ENCODE data around the gene CBLB.

CBLB gene

DNA sequence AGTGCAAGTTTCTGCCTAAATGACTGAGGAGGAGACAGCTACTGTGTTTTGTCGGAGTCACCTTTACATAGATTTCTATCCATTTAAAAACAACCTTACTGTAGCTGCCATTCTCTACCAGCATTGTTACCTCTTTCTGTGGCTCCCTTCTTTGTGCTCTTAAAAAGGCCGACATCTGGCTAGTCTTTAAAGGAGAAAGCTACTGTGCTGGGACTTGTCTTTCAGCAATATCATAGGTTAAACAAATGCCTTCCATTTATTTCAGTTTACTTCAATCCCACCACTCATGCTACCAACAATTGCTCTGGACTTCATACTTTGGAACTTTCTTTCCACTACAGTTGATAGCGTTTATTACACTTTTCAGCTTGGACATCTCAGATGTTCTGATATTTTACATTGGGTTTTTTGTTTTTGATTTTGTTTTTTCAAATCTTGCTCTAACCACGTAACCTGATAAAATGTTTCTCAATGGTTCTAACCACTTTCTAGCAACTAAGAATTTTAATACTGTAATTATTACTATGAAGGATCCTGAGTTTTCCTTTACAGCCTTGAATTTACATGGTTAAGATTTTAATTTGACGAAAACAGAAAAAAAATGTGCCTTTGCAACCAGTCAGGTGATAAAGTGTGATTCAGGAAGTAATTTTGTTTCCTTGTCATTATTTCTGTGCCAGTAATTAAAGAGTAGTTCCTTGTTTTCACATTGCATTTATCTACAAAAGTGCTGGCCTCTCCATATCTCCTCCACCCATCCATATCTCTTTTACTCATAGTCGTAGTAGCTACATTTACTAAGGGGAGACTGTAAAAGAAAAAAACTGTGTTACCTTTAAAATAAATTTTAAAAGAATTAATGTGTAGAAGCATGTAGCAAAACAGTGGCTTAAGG lies 1.3 kb upstream of the CBLB start:
- DNase-seq (ENCODE audit: low read depth) = no peak

DNA sequence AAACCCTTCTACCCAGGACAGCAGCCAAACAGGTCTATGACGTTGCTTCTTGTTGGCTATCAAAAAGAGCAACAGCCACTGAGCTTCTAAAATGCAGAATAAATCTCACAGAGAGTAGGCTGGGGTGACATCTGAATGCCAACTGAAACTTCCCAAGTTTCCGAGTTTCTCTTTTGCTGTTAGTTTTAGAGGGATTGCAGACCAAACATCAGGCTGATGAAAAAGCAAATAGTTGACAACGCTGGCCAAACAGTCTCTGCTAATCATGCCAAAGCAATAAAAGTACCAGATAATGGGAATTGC lies 670 bp upstream of the CBLB start:
- no peak for DNase-seq (ENCODE audit: low read depth)

DNA sequence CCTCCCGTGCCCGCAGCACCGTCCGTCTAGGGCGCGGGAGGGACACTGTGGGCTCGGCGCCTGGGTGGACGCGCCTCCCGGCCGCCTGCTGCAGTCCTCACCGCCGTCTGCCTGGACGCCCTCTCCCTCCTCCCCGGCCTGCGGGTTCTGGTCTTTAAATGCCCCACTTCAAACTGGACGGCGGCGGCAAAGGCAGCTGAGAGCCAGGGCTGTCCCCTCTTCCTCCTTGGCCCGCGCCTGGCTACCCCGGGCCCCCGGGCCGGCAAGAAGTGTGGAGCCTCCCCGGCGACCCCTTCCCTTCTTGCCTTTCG lies 426 bp downstream of the CBLB start:
- DNase-seq (ENCODE audit: low read depth) = peak; percentile 31

DNA sequence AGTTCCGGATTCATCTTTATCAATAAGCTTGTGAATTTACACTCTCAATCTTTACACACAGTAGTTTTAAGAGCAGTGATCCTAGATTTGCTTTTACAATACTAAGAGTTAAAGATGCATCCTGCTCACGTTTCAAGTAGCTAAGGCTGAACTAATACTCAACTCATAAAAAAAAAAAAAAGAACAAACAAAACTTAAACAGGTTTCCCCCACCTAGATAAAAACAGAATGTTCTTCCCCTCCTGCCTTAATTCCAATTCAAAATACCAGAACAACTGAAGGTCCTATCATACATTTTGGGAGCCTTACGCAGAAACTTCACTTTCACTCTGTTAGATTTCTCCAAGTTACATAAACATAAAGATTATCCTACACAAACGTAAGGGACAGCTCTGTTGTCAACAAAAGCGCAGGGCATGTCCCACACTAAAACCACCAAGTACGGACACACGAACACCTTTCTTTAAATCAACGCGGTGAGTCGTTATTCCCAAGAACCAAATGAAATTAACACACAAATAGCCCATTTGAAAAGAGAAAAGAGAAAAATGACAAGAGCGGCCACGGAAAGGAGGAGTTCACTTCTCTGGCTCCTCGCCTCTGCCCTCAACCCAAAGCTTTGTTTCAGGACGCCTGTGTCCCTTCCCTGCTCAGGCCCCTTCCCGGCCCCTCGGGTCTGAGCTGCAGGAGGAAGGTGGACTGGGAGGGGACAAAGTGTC lies 941 bp downstream of the CBLB start:
- no peak for DNase-seq (ENCODE audit: low read depth)

DNA sequence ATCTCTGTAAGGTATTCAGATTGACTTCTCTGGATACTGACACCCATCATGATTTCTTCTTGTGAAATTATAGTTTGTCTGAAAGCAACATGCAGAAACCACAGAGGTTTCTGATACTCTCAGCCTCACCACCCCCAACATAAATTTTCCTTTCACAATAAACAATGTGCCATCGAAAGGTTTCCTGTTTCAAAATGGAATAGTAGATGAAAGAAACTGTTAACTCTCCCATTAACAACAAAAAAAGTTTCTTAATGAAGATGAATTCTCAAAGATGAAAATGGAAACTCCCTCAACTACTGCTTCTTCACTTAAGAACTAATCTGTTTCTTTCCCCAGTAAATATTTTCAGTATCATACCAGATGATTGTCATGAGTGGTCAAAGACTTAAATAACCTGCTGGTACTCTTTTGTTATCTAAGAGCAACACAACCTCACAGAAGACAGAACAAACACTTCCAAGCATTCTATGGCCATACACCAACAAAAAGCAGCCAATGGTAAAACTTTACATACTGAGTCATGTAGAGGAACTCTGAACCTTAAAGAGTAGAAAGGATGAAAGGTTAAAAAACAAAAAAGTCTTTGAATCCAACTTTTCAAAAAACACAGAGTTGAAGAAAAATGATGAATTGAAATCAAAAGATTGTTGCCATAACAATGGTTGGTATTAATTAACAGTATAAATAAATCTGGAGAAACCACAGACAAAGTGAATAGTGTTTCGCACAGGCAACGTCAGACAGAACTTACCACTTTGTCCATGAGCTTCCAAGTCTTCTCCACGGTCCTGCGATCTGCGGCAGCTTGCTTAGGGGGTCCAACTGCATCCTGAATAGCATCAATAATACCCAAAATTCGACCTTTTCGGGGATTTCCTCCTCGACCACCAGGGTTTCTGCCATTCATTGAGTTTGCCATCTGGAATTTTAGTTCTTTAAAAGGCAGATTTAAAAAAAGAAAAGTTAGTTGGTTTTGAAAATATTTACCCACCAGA lies 1.9 kb downstream of the CBLB start:
- DNase-seq (ENCODE audit: low read depth) = no peak

DNA sequence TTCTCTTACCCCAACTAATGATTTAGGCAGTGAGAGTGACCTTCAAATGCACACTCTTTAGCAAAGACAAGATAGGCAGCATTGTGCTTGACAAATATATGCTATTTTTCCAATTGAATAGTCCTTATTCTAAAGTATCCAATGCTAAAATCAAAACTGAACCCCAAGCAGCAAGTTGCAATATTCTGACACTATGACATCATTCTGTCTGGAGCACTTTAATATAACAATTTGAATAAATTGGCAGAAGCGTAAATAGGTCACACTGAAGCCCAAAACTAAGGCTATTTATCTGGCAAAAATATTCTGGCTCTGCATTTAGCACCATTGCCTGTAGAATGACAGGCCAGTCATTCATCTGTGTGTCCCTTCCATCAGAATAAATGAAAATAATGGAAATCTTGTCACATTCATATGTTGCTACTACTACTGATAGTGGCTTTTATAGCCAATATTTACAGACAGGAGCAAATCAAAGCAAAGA lies 2.9 kb downstream of the CBLB start:
- no peak for DNase-seq (ENCODE audit: low read depth)

DNA sequence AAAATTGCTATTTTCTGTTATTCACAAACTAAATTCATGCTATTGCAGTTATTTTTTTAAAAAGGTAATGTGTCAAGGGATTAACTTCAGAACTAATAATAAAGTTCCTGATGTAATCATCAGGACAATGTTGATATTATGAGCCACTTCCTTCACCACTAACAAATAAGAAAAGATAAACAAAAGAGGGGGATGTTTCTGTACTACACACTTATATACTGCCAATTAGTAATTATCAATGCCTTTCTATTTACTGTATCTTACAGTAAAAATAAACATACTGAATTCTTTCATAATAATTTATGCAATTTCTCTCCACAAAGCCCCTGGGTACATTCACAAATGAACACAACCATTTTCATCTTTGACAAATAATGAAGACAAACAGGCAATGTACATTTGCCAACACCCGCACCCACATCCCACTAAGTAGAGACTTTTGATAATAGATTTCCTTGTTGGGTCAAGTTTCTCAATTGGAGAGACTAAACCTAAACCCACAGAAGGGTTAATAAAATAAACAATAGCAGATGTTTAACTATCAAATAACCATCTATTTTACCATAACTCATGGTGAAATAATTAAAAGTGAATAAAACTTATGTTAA lies 3.7 kb downstream of the CBLB start:
- no peak for DNase-seq (ENCODE audit: low read depth)

DNA sequence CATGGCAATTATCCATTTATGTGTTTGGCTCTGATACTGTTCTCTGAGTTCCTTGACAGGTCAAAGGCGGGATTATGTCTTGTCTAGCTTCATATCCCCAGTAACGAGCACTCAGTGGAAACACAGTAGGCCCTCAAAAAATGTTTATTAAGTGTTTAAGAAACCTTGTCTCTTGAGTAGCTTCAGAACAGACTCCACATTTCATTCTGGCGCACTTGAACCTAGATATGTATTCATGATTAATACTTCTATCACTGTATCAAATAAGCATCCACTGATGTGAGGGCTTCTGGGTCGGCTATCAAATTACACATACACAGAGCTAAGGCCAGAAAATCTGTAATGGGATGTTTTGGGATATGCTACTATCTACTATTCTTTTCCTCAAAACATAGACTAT lies 4.6 kb downstream of the CBLB start:
- no peak for DNase-seq (ENCODE audit: low read depth)

DNA sequence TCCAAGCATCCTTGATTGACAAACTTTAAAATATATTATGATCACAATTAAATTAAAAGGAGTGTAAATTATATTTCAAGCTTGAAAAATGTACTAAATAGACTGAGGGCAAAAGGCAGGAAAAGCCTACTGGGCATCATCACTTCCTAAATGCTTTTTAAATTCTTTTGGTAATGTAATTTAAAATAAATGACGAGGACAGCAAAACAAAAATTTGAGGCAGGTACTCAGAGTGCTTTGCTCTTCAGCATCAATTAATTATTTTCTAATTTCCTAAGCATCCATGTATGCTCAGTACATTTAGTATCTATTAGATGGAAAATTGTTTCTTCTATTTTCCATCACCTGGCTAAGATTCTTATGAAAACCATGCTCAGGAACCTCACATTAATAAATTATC lies 5.2 kb downstream of the CBLB start:
- DNase-seq (ENCODE audit: low read depth) = no peak

DNA sequence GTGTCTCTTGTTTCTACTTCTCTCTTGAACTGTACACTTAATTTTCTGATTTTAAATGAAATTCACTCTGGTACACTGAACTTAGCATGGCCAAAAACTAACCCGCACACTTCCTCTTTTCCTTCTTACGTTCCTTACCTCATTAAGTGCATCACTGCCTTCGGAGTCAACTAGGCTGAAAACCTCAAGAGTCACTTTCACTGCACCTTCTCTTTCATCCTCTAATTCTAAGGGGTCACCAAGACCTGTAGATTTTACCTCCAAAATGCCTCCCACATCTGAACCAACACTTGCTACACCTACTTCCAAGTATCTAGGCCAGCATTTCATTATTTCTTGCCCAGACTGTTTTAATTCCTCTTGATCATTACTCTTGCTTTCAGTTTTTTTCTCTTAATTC lies 6.6 kb downstream of the CBLB start:
- DNase-seq (ENCODE audit: low read depth) = no peak

DNA sequence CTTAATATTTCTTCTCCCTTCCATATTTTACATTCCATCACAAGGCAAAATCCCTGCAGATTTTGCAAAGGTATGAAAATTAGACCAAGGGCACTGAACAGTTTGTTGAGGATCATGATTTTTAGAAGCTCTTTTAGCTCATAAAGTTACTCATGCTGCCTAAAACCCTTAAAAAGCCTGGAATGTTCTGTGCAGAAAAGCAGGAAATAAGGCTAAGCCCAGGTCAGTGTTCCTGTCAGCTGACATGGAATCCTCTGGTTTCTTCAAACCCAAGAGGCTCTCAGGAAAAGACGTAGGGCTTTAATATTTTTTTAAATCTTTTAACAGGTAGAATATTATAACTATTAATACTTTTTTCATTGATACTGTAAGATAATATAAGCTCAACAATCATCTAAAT lies 8.2 kb downstream of the CBLB start:
- no peak for DNase-seq (ENCODE audit: low read depth)

DNA sequence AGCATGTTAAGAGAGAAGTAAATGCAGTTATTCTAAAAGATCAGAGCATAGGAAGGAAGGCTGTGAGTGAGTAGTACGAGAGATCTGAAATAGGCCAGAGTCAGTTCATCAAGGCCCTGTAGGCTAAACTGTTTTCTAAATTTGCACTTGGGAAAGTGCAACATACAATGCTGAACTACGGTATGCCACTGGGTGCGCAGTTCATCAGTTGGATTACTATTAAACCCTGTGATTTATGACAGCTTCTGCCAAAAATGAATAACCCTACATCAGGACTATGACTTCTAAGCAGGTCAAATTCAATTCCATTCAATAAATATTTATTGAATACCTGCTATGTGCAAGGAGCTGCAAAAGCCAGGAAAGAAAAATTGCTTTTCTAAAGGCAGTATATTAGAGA lies 10.8 kb downstream of the CBLB start:
- no peak for DNase-seq (ENCODE audit: low read depth)

DNA sequence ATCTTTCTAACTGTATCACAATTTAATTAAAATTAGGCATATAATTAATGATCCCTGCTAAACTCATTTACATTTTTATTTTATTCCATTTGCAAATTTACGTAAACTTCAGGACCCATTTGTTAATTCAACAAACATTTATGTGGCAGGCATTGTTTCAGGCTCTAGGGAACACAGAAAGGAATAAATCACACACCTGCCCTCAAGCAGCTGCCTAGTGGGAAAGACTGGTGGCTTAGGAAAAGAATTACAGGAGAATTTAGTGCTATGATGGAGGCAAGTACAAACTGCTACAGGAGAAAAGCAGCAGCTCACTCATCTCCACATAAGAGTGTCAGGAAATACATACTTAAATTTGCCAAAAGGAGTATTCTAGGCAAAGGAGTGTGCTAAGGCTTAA lies 11.2 kb downstream of the CBLB start:
- DNase-seq (ENCODE audit: low read depth) = no peak

DNA sequence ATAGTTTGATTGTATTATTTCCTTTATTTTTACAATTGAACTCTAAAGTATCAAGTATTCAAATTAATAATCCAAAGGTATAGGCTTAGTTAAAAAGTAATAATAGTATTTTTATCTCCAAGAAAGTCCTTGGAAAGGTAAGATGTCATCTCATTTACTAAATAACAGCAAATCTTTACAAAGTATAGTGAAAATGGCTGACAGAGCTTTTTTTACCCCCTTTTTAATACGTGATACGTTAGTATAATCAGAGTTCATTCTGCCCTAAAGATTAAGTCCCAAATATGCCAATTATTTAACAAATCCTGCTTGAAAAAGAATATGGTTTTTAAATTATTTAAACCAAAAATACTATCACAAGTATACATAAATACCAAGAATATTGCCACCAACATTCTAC lies 12.2 kb downstream of the CBLB start:
- DNase-seq (ENCODE audit: low read depth) = no peak

DNA sequence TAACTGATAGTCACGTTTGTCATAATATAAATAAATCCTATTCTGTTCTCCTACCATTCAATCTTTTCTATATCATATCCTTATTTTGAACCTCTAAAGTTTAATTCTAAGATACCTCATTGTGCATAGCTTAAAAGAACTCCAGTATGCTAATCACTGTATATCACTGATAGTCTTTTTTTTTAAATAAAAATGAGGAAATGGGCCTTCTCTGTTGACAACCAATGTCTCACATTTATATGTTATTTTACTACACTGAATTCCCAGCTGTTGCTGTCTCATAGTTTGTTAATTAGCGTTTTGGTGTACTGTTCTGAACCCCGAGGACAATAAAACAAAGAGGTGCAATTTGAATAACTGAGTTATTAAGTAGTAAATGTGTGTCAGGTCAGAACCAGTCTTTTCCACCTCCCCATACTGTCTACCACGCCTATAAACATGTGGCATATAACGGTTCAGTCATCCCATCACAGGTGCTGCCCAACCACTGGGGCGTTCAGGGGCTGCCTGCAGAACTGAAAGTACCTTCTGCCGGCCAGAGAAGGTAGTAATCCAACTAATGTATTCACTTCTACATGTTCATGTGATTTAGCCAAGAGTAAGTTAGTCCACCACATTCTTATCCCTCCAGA lies 14.9 kb downstream of the CBLB start:
- no peak for DNase-seq (ENCODE audit: low read depth)

DNA sequence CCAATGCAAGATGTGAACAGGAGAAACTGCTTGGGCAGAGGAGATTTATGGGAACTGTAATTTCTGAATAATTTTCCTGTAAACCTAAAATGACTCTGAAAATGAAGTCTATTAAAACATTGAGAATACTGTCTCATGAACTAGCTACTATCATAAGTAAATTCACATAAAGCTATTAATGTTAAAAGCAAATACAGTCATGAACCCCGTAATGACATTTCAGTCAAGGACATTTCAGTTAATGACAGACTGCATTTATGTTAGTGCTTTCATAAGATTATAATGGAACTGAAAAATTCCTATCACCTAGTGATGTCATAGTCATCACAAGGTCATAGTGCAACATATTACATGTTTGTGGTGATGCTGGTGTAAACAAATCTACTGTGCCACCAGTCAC lies 17.2 kb downstream of the CBLB start:
- DNase-seq (ENCODE audit: low read depth) = no peak

DNA sequence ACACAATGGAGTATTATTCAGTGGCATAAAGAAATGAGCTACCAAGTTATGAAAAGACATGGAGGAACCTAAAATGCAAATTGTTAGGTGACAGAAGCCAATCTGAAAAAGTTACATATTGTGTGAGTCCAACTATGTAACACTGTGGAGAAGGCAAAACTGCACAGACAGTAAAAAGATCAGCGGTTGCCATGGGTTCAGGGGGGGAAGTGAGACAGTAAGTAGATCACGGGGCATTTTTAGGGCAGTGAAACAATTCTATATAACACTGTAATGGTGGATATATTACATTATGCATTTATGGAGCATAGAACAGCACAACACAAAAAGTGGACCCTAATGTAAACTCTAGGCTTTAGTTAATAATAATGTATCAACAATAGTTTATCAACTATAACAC lies 17.6 kb downstream of the CBLB start:
- DNase-seq (ENCODE audit: low read depth) = no peak

DNA sequence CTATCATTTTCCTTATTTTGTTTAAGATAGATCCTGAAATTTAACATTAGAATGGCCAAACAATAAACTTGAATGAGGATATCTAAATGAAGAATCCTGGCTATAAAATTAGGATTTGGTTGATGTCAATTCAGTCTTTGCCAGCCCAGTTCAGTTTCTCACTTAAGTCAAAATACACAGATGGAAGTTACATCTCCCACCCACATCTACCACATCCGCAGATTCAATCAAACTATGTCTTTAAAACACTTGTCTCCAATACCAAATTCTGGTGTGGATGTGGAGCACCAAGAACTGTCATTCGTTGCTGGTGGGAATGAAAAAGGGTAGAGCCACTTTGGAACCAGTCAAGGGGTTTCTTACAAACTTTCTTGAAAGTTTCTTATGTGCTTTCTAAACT lies 18.2 kb downstream of the CBLB start:
- DNase-seq (ENCODE audit: low read depth) = no peak

DNA sequence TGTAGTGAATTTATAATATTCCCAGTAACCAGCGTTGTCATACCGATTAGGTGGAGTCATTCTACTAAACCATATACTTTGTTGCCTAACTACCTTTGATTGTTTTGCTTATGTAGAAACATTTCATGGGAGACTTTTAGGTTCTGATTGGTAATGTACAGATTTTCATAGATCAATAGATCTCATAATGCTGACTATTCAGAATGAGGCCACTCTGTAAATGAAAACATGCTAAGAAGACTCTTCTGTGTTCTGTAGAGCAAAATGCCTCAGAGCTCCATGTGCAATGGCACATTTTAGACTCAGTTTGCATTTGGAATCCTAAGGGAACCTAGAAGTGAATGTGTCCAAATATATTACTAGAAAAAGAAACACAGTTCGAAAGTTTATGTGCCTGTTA lies 20.0 kb downstream of the CBLB start:
- no peak for DNase-seq (ENCODE audit: low read depth)

DNA sequence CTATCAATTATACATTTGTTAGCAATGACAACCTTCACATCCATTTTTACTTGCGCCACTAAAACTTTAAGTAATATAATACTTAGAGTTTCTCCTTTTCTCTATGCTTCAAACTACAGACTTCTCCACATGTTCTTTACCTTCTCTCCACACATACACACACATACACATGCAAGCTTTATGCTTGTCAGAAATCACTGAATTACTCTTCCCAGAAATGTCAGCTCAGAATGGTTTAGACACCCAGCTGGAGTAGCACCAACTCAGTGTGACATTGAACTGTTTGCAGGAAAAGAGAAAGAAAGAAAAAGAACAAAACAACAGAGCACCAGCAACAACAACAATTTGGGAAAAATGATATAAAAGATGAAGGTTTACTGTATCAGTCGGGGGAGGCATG lies 20.9 kb downstream of the CBLB start:
- no peak for DNase-seq (ENCODE audit: low read depth)

DNA sequence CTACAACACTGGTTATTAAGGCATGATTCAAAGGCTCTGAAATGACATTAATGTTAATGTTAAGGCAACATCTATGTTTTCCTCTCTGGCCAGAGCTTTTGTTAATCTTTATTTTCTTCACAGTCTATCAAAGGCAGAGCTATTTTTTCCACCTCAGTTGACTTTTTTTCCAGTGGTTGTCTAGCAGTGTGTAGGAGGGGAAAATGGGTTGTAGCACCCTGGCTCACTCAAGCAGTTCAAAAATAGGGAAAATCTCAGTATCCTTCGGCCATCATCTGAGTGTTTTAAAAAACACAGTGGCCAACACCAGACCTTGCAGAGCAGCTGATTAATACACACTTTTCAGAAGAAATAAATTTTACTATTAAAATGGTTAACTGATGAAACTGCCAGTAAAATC lies 21.4 kb downstream of the CBLB start:
- DNase-seq (ENCODE audit: low read depth) = no peak

DNA sequence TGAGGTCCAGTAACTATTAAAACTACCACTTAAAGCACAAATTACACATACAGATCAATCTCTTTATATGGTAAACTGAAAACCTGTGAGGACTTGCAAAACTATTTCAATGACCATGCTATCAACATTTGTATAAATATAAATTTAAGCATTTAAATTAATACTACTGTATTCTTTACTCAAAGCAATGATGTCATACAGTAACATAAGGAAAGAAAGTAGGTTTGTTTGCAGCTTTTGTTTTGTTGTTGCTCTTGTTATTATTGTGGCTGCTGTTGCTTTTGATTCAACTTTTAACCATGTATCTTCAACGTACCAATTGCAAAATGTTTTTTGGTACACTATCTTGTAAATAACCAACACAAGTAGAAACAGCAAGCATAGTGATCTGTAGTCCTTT lies 22.0 kb downstream of the CBLB start:
- no peak for DNase-seq (ENCODE audit: low read depth)

Data from GM04504 (cell line).